NCI-H1105 (cell line): ENCODE results near the gene CPA5.

ENCODE experiments used
- DNase-seq: peaks from one replicate; lab custom pipeline; 2025; lab: John Stamatoyannopoulos, UW

CPA5 gene

GRCh38 chr7:130379019-130379418 lies 34.4 kb downstream of the CPA5 start:
- DNase-seq = no peak

- no peak for DNase-seq
Measured at GRCh38 chr7:130379532-130379920, 34.9 kb downstream of the CPA5 start.

- DNase-seq = no peak
Measured at GRCh38 chr7:130379921-130380860, 35.6 kb downstream of the CPA5 start, which contains the start of gene CPA1. TSS of gene CPA1 (plus strand) at chr7:130380494. CDS start at chr7:130380521, 27 bp downstream.

GRCh38 chr7:130380861-130381455 lies 36.3 kb downstream of the CPA5 start:
- DNase-seq = no peak

- DNase-seq = no peak
Measured at GRCh38 chr7:130381468-130382312, 37.1 kb downstream of the CPA5 start.

GRCh38 chr7:130383187-130383980 lies 38.8 kb downstream of the CPA5 start:
- DNase-seq = no peak

- no peak for DNase-seq
Measured at GRCh38 chr7:130384371-130384801, 39.8 kb downstream of the CPA5 start.

GRCh38 chr7:130384841-130385599 lies 40.4 kb downstream of the CPA5 start:
- no peak for DNase-seq

- no peak for DNase-seq
Measured at GRCh38 chr7:130385600-130386066, 41.0 kb downstream of the CPA5 start.

- no peak for DNase-seq
Measured at GRCh38 chr7:130386876-130387275, 42.3 kb downstream of the CPA5 start.

- DNase-seq = no peak
Measured at GRCh38 chr7:130387306-130387627, 42.7 kb downstream of the CPA5 start.

- DNase-seq = no peak
Measured at GRCh38 chr7:130387628-130388403, 43.2 kb downstream of the CPA5 start.

GRCh38 chr7:130388671-130389070 lies 44.1 kb downstream of the CPA5 start:
- DNase-seq = no peak

GRCh38 chr7:130390486-130390885 lies 45.9 kb downstream of the CPA5 start:
- DNase-seq = no peak

- no peak for DNase-seq
Measured at GRCh38 chr7:130393101-130393561, 48.5 kb downstream of the CPA5 start.

- no peak for DNase-seq
Measured at GRCh38 chr7:130393841-130394411, 49.3 kb downstream of the CPA5 start.

GRCh38 chr7:130394421-130395195 lies 50.0 kb downstream of the CPA5 start:
- no peak for DNase-seq

- no peak for DNase-seq
Measured at GRCh38 chr7:130395421-130395820, 50.8 kb downstream of the CPA5 start.

GRCh38 chr7:130396109-130396508 lies 51.5 kb downstream of the CPA5 start:
- DNase-seq = no peak
